IMR-90 (cell line): ENCODE measurements around the gene ROR2. TPM values are rescaled to one million over a fixed set of nuclear protein-coding genes. Genes with fewer than 3 reads are reported as not detected.

ENCODE experiments used
- ATAC-seq: fragments of 200-7000 bp; cut with Tn5 transposase; 2 replicates; pipeline ENCODE4 v1.9.1; 2020; ENCODE audit warnings: low read depth, mild to moderate bottlenecking, moderate library complexity
- BruUV-seq: library from RNA; stranded (reverse); fragments of 400-500 nt; replicated peaks from 2 replicates; lab custom pipeline; 2021; lab: Mats Ljungman, UMichigan
- CTCF ChIA-PET: fragments of 300-600 bp; formaldehyde crosslinking; extraction: SDS; loops from one replicate; lab custom pipeline; 2021; ENCODE audit warnings: antibody characterized with exemption; lab: Yijun Ruan, JAX
- POLR2A ChIA-PET: fragments of 300-600 bp; sonication (Branson Sonifier 250); formaldehyde crosslinking; loops from one replicate; lab custom pipeline; 2022; ENCODE audit warnings: antibody characterized with exemption; ENCODE audit not compliant: unreplicated experiment; lab: Charles Lee
- DNase-seq: peaks from one replicate; pipeline ENCODE4 v3.0.0; 2013
- H2AFZ ChIP-seq: replicated peaks from 2 replicates; pipeline ENCODE3; 2013; ENCODE audit warnings: low read length, mild to moderate bottlenecking; ENCODE audit not compliant: poor library complexity
- H2AK5ac ChIP-seq: 2 replicates; pipeline ENCODE4 v1.6.1; 2013; ENCODE audit warnings: low read depth, low read length, inconsistent platforms
- H2AK9ac ChIP-seq: replicated peaks from 2 replicates; pipeline ENCODE3; 2013; ENCODE audit warnings: mild to moderate bottlenecking, low read depth, low read length, moderate library complexity; ENCODE audit not compliant: poor library complexity
- H2BK120ac ChIP-seq: 2 replicates; pipeline ENCODE4 v1.6.1; 2013; ENCODE audit warnings: low read depth, low read length, inconsistent platforms
- H2BK15ac ChIP-seq: 3 replicates; pipeline ENCODE4 v1.6.1; 2013; ENCODE audit warnings: low read depth, low read length, inconsistent platforms
- H2BK20ac ChIP-seq: 2 replicates; pipeline ENCODE4 v1.6.1; 2013; ENCODE audit warnings: low read depth, mild to moderate bottlenecking, inconsistent platforms, low read length, moderate library complexity
- H2BK5ac ChIP-seq: 2 replicates; pipeline ENCODE4 v1.6.1; 2013; ENCODE audit warnings: mild to moderate bottlenecking, low read depth, low read length, inconsistent platforms; ENCODE audit not compliant: poor library complexity, severe bottlenecking
- H3K14ac ChIP-seq: replicated peaks from 2 replicates; pipeline ENCODE4 v1.6.1; 2013; ENCODE audit warnings: low read depth, low read length, inconsistent platforms
- H3K18ac ChIP-seq: 2 replicates; pipeline ENCODE4 v1.6.1; 2013; ENCODE audit warnings: low read depth, low read length, control low read depth
- H3K23ac ChIP-seq: 2 replicates; pipeline ENCODE4 v1.6.1; 2013; ENCODE audit warnings: low read depth, low read length, inconsistent platforms
- H3K27ac ChIP-seq: 2 replicates; pipeline ENCODE4 v1.5.1; 2013; ENCODE audit warnings: mild to moderate bottlenecking, control low read depth, low read length; ENCODE audit not compliant: insufficient read depth
- H3K27me3 ChIP-seq: 2 replicates; pipeline ENCODE4 v1.6.1; 2013; ENCODE audit warnings: low read length; ENCODE audit not compliant: control insufficient read depth, insufficient read depth
- H3K36me3 ChIP-seq: 2 replicates; pipeline ENCODE4 v1.6.1; 2013; ENCODE audit warnings: low read length, mixed read lengths; ENCODE audit not compliant: control insufficient read depth, insufficient read depth
- H3K4ac ChIP-seq: 2 replicates; pipeline ENCODE4 v1.6.1; 2013; ENCODE audit warnings: low read depth, low read length, inconsistent platforms
- H3K4me1 ChIP-seq: 2 replicates; pipeline ENCODE4 v1.6.1; 2013; ENCODE audit warnings: low read length, mixed read lengths; ENCODE audit not compliant: control insufficient read depth, insufficient read depth
- H3K4me2 ChIP-seq: 2 replicates; pipeline ENCODE4 v1.6.1; 2013; ENCODE audit warnings: low read depth, mild to moderate bottlenecking, control low read depth, low read length, moderate library complexity
- H3K4me3 ChIP-seq: 2 replicates; pipeline ENCODE4 v1.5.1; 2013; ENCODE audit warnings: low read depth, mild to moderate bottlenecking, control low read depth, low read length, moderate library complexity; ENCODE audit not compliant: insufficient read depth
- H3K56ac ChIP-seq: 2 replicates; pipeline ENCODE4 v1.6.1; 2013; ENCODE audit warnings: low read length, inconsistent platforms; ENCODE audit not compliant: insufficient read depth; ENCODE audit errors: extremely low read depth
- H3K79me1 ChIP-seq, 2 experiments: 2 replicates each; pipeline ENCODE4 v1.6.1; 2013; ENCODE audit warnings: low read length in 2 of 2, inconsistent platforms in 1 of 2, low read depth in 1 of 2
- H3K9ac ChIP-seq: 2 replicates; pipeline ENCODE4 v1.6.1; 2013; ENCODE audit warnings: low read depth, low read length, control low read depth
- H3K9me1 ChIP-seq: 2 replicates; pipeline ENCODE4 v1.6.1; 2013; ENCODE audit warnings: low read length, inconsistent platforms; ENCODE audit not compliant: insufficient read depth
- H3K9me3 ChIP-seq: 2 replicates; pipeline ENCODE4 v1.6.1; 2013; ENCODE audit warnings: low read length; ENCODE audit not compliant: control insufficient read depth, insufficient read depth
- H4K20me1 ChIP-seq: 2 replicates; pipeline ENCODE4 v1.6.1; 2013; ENCODE audit warnings: low read length, inconsistent platforms; ENCODE audit not compliant: insufficient read depth
- H4K5ac ChIP-seq: 2 replicates; pipeline ENCODE4 v1.6.1; 2013; ENCODE audit warnings: mild to moderate bottlenecking, low read depth, low read length, control low read depth
- H4K8ac ChIP-seq, 2 experiments: 2 replicates each; pipeline ENCODE4 v1.6.1; 2013; ENCODE audit warnings: low read depth in 2 of 2, low read length in 2 of 2, control low read depth in 1 of 2, inconsistent platforms in 1 of 2
- H4K91ac ChIP-seq: 2 replicates; pipeline ENCODE4 v1.6.1; 2013; ENCODE audit warnings: low read depth, low read length, inconsistent platforms; ENCODE audit not compliant: insufficient read depth
- BHLHE40 ChIP-seq: fragments of 150-350 bp; IDR thresholded peaks from 2 replicates; pipeline ENCODE4 v1.6.1; 2016; ENCODE audit warnings: mild to moderate bottlenecking, low read depth, low read length
- CEBPB ChIP-seq: IDR thresholded peaks from 2 replicates; pipeline ENCODE4 v1.6.1; 2012; ENCODE audit warnings: low read depth, low read length, improper control_type of control experiment
- CHD1 ChIP-seq: IDR thresholded peaks from 2 replicates; pipeline ENCODE4 v1.6.1; 2012; ENCODE audit warnings: low read depth, low read length, improper control_type of control experiment
- FOS ChIP-seq: fragments of 150-350 bp; IDR thresholded peaks from 2 replicates; pipeline ENCODE4 v1.6.1; 2016; ENCODE audit warnings: low read depth, low read length
- MAFK ChIP-seq: IDR thresholded peaks from 2 replicates; pipeline ENCODE4 v1.6.1; 2012; ENCODE audit warnings: low read depth, low read length, improper control_type of control experiment
- MAZ ChIP-seq: IDR thresholded peaks from 2 replicates; pipeline ENCODE4 v1.6.1; 2012; ENCODE audit warnings: low read depth, mild to moderate bottlenecking, low read length, improper control_type of control experiment, moderate library complexity, borderline replicate concordance
- MXI1 ChIP-seq: IDR thresholded peaks from 2 replicates; pipeline ENCODE4 v1.6.1; 2012; ENCODE audit warnings: low read depth, mild to moderate bottlenecking, low read length, moderate library complexity, borderline replicate concordance
- NFE2L2 ChIP-seq: fragments of 150-350 bp; IDR thresholded peaks from 2 replicates; pipeline ENCODE4 v1.6.1; 2016; ENCODE audit warnings: low read depth, mild to moderate bottlenecking, low read length
- POLR2A ChIP-seq: IDR thresholded peaks from 2 replicates; pipeline ENCODE4 v1.6.1; 2012; ENCODE audit warnings: mild to moderate bottlenecking, low read depth, low read length
- RAD21 ChIP-seq: IDR thresholded peaks from 2 replicates; pipeline ENCODE4 v1.6.1; 2012; ENCODE audit warnings: low read length, improper control_type of control experiment
- RCOR1 ChIP-seq: IDR thresholded peaks from 2 replicates; pipeline ENCODE4 v1.6.1; 2012; ENCODE audit warnings: mild to moderate bottlenecking, low read length, improper control_type of control experiment; ENCODE audit not compliant: insufficient replicate concordance
- RFX5 ChIP-seq: IDR thresholded peaks from 2 replicates; pipeline ENCODE4 v1.8.0; 2012; ENCODE audit warnings: low read depth, mild to moderate bottlenecking, low read length, moderate library complexity
- SMC3 ChIP-seq: fragments of 150-350 bp; IDR thresholded peaks from 2 replicates; pipeline ENCODE4 v1.6.1; 2016; ENCODE audit warnings: low read depth, mild to moderate bottlenecking, antibody characterized with exemption, low read length, moderate library complexity
- WGBS, 2 experiments: methylation state at CpG; one replicate each; pipeline versions ENCODE4 v1.1.5 to v1.1.7; 2013; ENCODE audit warnings: missing lambda C conversion rate in 2 of 2; ENCODE audit not compliant: insufficient read length in 1 of 2; ENCODE audit errors: extremely low coverage in 2 of 2; 5-methylcytosine and 5-hydroxymethylcytosine counted together
- dilution Hi-C: fragments of 300-500 bp; cut with HindIII; formaldehyde crosslinking; loops from one replicate; pipeline ENCODE4 v1.14.3; 2018; ENCODE audit warnings: low sequenced_read_pairs; ENCODE audit not compliant: unreplicated experiment
- in situ Hi-C: fragments of 300-500 bp; cut with MboI; formaldehyde crosslinking; loops from 3 replicates; pipeline ENCODE4 v1.14.3; 2019; ENCODE audit warnings: low sequenced_read_pairs, inconsistent platforms, mixed read lengths
- intact Hi-C: fragments of 100-400 bp; cut with micrococcal nuclease; formaldehyde crosslinking; loops from 2 replicates; pipeline ENCODE4 v1.10.0; 2022
- polyA plus RNA-seq, 3 experiments: library from polyadenylated mRNA; depleted of rRNA; stranded (reverse); fragments of >200 nt; gene quantifications; 2 replicates each; pipeline ENCODE4 v1.2.3, GENCODE V29; 2012; ENCODE audit warnings: low replicate concordance in 1 of 3
- total RNA-seq: library from RNA; depleted of rRNA; stranded (reverse); fragments of >200 nt; gene quantifications from 2 replicates; pipeline ENCODE4 v1.2.3, GENCODE V29; 2012
- TF ChIP-seq, protein P1 (sequence below): fragments of 150-350 bp; IDR thresholded peaks from 2 replicates; pipeline ENCODE4 v1.6.1; 2017; ENCODE audit warnings: mild to moderate bottlenecking, antibody characterized with exemption, low read length, low read depth
- TF ChIP-seq, protein P2 (sequence below): fragments of 150-350 bp; IDR thresholded peaks from 2 replicates; pipeline ENCODE4 v1.6.1; 2016; ENCODE audit warnings: low read depth, mild to moderate bottlenecking, low read length, moderate library complexity, borderline replicate concordance

Gene ROR2
- total and polyA plus RNA-seq, 2 of the 4 experiments (the other 2 are of a cell fraction), result 2.3 to 4.8 TPM

DNA sequence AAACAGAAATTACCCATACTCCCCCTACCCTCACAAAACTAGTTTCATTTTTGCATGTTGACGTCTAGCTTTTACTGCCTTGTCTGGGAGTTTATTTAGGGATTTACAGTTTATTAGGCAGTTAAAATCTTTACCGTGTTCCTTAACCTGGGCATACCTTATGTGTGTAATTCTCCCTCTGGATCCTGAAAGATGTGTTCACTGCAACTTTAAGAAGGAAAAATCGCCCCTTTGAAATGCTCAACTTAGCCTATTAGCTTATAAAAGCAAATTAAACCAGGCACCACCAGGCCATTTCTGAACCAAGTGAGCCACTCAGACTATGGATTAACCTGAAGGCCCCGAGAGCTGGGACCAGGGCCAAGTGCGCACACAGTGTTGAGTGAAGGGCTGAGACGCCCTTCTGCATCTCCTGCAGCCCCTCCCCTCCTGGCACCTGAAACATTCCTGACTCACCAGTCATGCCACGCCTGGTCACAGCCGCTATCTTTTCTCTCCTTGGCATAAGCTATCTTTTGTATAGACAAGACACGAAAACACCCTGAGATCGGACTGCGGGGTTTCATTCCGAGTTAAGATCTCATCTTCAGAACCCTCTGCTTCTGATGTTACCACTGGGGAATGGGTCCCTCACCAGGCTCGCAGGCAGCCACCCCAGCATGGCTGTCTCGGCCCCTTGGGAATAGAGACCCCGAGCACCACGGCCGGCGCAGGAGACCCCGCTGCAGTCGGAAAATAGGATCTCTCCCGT is 111.9 kb downstream of the ROR2 start:
- Histone ChIP-seq H2BK120ac (0 out of 2 replicates have a peak overlapping the region, but pooled peaks have one; percentile 7), H3K56ac (no peak overlapping the region), H2AFZ (peak overlapping the region; percentile 75), H3K9me3 (no peaks in the 10 kb centered on the region), H3K79me1 (peaks cover 0 to 3% of the 10 kb centered on the region in 2 experiments; a peak in 1 of 4 replicates), H4K20me1 (peaks cover 13% of the 10 kb centered on the region; the same call in 1 of the 2 replicates), H3K4me1 (peaks cover 21% of the 10 kb centered on the region; the same call in 1 of the 2 replicates), H2AK9ac (peak overlapping the region; percentile 31), H2AK5ac (0 out of 2 replicates have a peak overlapping the region, but pooled peaks have one; percentile 35), H3K27ac (no peak overlapping the region), H3K4me3 (no peak overlapping the region), H3K9ac (no peak overlapping the region), H2BK15ac (no peak overlapping the region), H3K4me2 (peak overlapping the region; percentile 30), H4K91ac (no peak overlapping the region; the same call in 1 of the 2 replicates), H3K14ac (no peak overlapping the region), H3K9me1 (no peaks in the 10 kb centered on the region; the same call in 1 of the 2 replicates), H4K8ac (peak overlapping the region in 1 of 2 experiments; percentile 18; a peak in 1 of 4 replicates), H3K23ac (no peak overlapping the region), H2BK5ac (no peak overlapping the region), H3K36me3 (no peaks in the 10 kb centered on the region), H4K5ac (no peak overlapping the region), H3K27me3 (no peaks in the 10 kb centered on the region; the same call in 1 of the 2 replicates), H3K4ac (peak overlapping the region; percentile 36; the same call in 1 of the 2 replicates), H2BK20ac (0 out of 2 replicates have a peak overlapping the region, but pooled peaks have one; percentile 28), H3K18ac (no peak overlapping the region; the same call in 1 of the 2 replicates)
- WGBS, 2 experiments, result 29% methylated on average over 6 of the region's 21 CpGs; no CpG with 5 or more reads in 1 of the 2 experiments
- ChIA-PET CTCF (no interaction called here), POLR2A (no interaction called here)
- dilution Hi-C loops (no loop called here), intact Hi-C loops (no loop called here), in situ Hi-C loops (no loop called here)
- peak; percentile 71 for DNase-seq
- peak; percentile 60 for ATAC-seq
- no TSS peak for BruUV-seq
- TF ChIP-seq CHD1 (no peak), MAZ (no peak), SMC3 (no peak), RFX5 (no peak), POLR2A (no peak), RAD21 (no peak), CEBPB (no peak), BHLHE40 (no peak), NFE2L2 (no peak), MXI1 (no peak), MAFK (no peak), FOS (no peak), RCOR1 (no peak)
- TF ChIP-seq, protein P1, sequence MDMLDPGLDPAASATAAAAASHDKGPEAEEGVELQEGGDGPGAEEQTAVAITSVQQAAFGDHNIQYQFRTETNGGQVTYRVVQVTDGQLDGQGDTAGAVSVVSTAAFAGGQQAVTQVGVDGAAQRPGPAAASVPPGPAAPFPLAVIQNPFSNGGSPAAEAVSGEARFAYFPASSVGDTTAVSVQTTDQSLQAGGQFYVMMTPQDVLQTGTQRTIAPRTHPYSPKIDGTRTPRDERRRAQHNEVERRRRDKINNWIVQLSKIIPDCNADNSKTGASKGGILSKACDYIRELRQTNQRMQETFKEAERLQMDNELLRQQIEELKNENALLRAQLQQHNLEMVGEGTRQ, result no peak
- TF ChIP-seq, protein P2, sequence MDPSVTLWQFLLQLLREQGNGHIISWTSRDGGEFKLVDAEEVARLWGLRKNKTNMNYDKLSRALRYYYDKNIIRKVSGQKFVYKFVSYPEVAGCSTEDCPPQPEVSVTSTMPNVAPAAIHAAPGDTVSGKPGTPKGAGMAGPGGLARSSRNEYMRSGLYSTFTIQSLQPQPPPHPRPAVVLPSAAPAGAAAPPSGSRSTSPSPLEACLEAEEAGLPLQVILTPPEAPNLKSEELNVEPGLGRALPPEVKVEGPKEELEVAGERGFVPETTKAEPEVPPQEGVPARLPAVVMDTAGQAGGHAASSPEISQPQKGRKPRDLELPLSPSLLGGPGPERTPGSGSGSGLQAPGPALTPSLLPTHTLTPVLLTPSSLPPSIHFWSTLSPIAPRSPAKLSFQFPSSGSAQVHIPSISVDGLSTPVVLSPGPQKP, result no peak
